ENCODE measurements around the gene SLC27A3. TPM values are rescaled to one million over a fixed set of nuclear protein-coding genes. Genes with fewer than 3 reads are reported as not detected.
"Not testable (repeated sequence)": the region's sequence is repeated elsewhere in the genome, so short reads cannot be mapped to it uniquely, and the experiment has no call there.

Gene SLC27A3
- total and polyA plus RNA-seq, 9 of the 15 experiments (the other 6 are each of a cell fraction or from before 2014, with no cell fraction given) = 0.57 to 5.2 (median 2.8) TPM

GRCh38 chr1:153782648-153783047 is 7.4 kb downstream of the SLC27A3 start:
- H3K27me3 ChIP-seq (ENCODE audit: control insufficient read depth in 2 of 2, insufficient read depth in 2 of 2, low read length in 2 of 2); H3K79me2 ChIP-seq (ENCODE audit: control insufficient read depth, insufficient read depth, low read length); H3K9me1 ChIP-seq (ENCODE audit: control insufficient read depth, insufficient read depth, low read length); POLR2A ChIA-PET; BruUV-seq (replicated peaks); H3K4me3 ChIP-seq; FAIRE-seq; DNase-seq (ENCODE audit: extremely low read depth in 1 of 4, low spot score in 3 of 4); H3K36me3 ChIP-seq (ENCODE audit: control insufficient read depth, insufficient read depth, low read length); H4K20me1 ChIP-seq (replicated peaks; ENCODE audit: control insufficient read depth, insufficient read depth, low read length); ATAC-seq; H3K9me3 ChIP-seq (replicated peaks; ENCODE audit: control insufficient read depth, insufficient read depth, low read depth, low read length); in situ Hi-C loops (cut with MboI): not testable (repeated sequence)
- peak overlapping the region; percentile 87 for H2AFZ ChIP-seq (ENCODE audit: low read depth, low read length)
- H3K9ac ChIP-seq (ENCODE audit: insufficient read depth in 1 of 2, low read depth in 2 of 2, low read length in 2 of 2) = peak overlapping the region; percentile 81 to 93; a peak in 2 of 4 replicates
- intact Hi-C loops (cut with micrococcal nuclease) = loop anchor here (5.0 kb wide), 1 partner anchor 205 kb away; the partner anchor contains the start of gene RAB13
- peak overlapping the region; percentile 83; the same call in 1 of the 3 replicates for H3K27ac ChIP-seq (ENCODE audit: extremely low read depth, low read depth, low read length)
- 94% methylated on average over 8 of the region's 8 CpGs for WGBS (ENCODE audit: insufficient coverage, low coverage, missing lambda C conversion rate)
- peak overlapping the region; percentile 80 for H3K4me2 ChIP-seq (ENCODE audit: insufficient read depth, low read length)
- H3K4me1 ChIP-seq (replicated peaks in 1 of 2; ENCODE audit: control insufficient read depth in 2 of 2, insufficient read depth in 2 of 2, low read length in 2 of 2) = peaks cover 11 to 39% of the 10 kb centered on the region in 2 experiments
- 0 out of 2 replicates have a peak, but pooled peaks have one; percentile 8 for TF ChIP-seq CBX1 (IDR thresholded peaks at IDR 0.05; ENCODE audit: low read depth)
- peak; percentile 51 for TF ChIP-seq BCOR (IDR thresholded peaks at IDR 0.05)
- CTCF ChIA-PET (ENCODE audit: low intra/inter-chr PET ratio) = interaction anchor here (0.7 kb wide), 1 partner anchor 26 kb away, joined by 4 read pairs; no protein-coding TSS in a partner anchor

GRCh38 chr1:153783233-153784190 is 8.3 kb downstream of the SLC27A3 start:
- H3K79me2 ChIP-seq (ENCODE audit: control insufficient read depth, insufficient read depth, low read length) = no peaks in the 10 kb centered on the region
- H3K9me1 ChIP-seq (ENCODE audit: control insufficient read depth, insufficient read depth, low read length) = no peaks in the 10 kb centered on the region
- ATAC-seq (peak; percentile 98), FAIRE-seq (peak; percentile 85), DNase-seq (ENCODE audit: extremely low read depth in 1 of 4, low spot score in 3 of 4) (peak; percentile 93 to 98 (median 96))
- H3K9ac ChIP-seq (ENCODE audit: insufficient read depth in 1 of 2, low read depth in 2 of 2, low read length in 2 of 2) = peak overlapping the region; percentile 81 to 93
- H3K27me3 ChIP-seq (ENCODE audit: control insufficient read depth in 2 of 2, insufficient read depth in 2 of 2, low read length in 2 of 2) = no peaks in the 10 kb centered on the region
- ChIA-PET POLR2A (interaction anchor here (0.7 to 1.3 kb wide), 7 partner anchors 10 to 208 kb away, joined by 3 to 5 read pairs (median 4); no protein-coding TSS in a partner anchor), CTCF (ENCODE audit: low intra/inter-chr PET ratio) (interaction anchor here (0.7 kb wide), 1 partner anchor 25 kb away, joined by 4 read pairs; no protein-coding TSS in a partner anchor)
- intact Hi-C loops (cut with micrococcal nuclease) (loop anchor here (5.0 kb wide), 1 partner anchor 204 kb away; the partner anchor contains the start of gene RAB13), in situ Hi-C loops (cut with MboI) (no loop called here)
- peak overlapping the region; percentile 83 for H3K27ac ChIP-seq (ENCODE audit: extremely low read depth, low read depth, low read length)
- no peaks in the 10 kb centered on the region for H4K20me1 ChIP-seq (replicated peaks; ENCODE audit: control insufficient read depth, insufficient read depth, low read length)
- peaks cover 10 to 32% of the 10 kb centered on the region in 2 experiments for H3K4me1 ChIP-seq (replicated peaks in 1 of 2; ENCODE audit: control insufficient read depth in 2 of 2, insufficient read depth in 2 of 2, low read length in 2 of 2)
- peak overlapping the region; percentile 63 for H3K4me3 ChIP-seq
- no peaks in the 10 kb centered on the region for H3K9me3 ChIP-seq (replicated peaks; ENCODE audit: control insufficient read depth, insufficient read depth, low read depth, low read length)
- BruUV-seq (replicated peaks) = TSS peak; percentile 98
- H2AFZ ChIP-seq (ENCODE audit: low read depth, low read length) = peak overlapping the region; percentile 87
- WGBS (ENCODE audit: insufficient coverage, low coverage, missing lambda C conversion rate) = 1% methylated on average over 60 of the region's 61 CpGs
- peak overlapping the region; percentile 80 for H3K4me2 ChIP-seq (ENCODE audit: insufficient read depth, low read length)
- no peaks in the 10 kb centered on the region for H3K36me3 ChIP-seq (ENCODE audit: control insufficient read depth, insufficient read depth, low read length)
- 0 out of 4 replicates have a peak, but pooled peaks of 1 of the 2 experiments have one; percentile 47 for TF ChIP-seq KDM4B (IDR thresholded peaks at IDR 0.05; ENCODE audit: borderline replicate concordance in 2 of 2, low read depth in 1 of 2)
- peak; percentile 95 for TF ChIP-seq L3MBTL2 (IDR thresholded peaks at IDR 0.05)
- no peak for TF ChIP-seq CBX3 (IDR thresholded peaks at IDR 0.05; ENCODE audit: borderline replicate concordance in 1 of 2, low read length in 2 of 2)
- peak; percentile 93 for TF ChIP-seq ZFX (CRISPR knock-in tag; IDR thresholded peaks at IDR 0.05)
- TF ChIP-seq ZNF23 (CRISPR knock-in tag; IDR thresholded peaks at IDR 0.05) = no peak
- TF ChIP-seq MYBL2 (IDR thresholded peaks at IDR 0.05; ENCODE audit: low read depth) = no peak
- no peak for TF ChIP-seq MYBL2 (CRISPR knock-in tag; IDR thresholded peaks at IDR 0.05; ENCODE audit: borderline replicate concordance)
- peak in 1 of 2 experiments; percentile 84; a peak in 2 of 4 replicates for TF ChIP-seq HDAC1 (IDR thresholded peaks at IDR 0.05)
- TF ChIP-seq HNRNPLL (IDR thresholded peaks at IDR 0.05; ENCODE audit: low read depth, low read length, poor library complexity, severe bottlenecking) = peak; percentile 87
- TF ChIP-seq ZBTB1 (CRISPR knock-in tag; IDR thresholded peaks at IDR 0.05; ENCODE audit: borderline replicate concordance, low read depth) = no peak

All from K562 (cell line).